Activated CD4-positive, alpha-beta T cell treated with anti-CD3 and anti-CD28 coated beads, Interleukin-2, Interleukin-6, amounts not matched to agents 100 ng/mL and 50 ng/mL, durations not matched to agents 16 hours and 8 hours (primary cell): ENCODE results near the gene PIWIL4.
A peak's percentile ranks its signal among the peaks of the same experiment; 100 is the strongest.

ENCODE experiments used
- DNase-seq: peaks from one replicate; pipeline ENCODE4 v3.0.0-alpha.2; 2020

Gene PIWIL4

DNA sequence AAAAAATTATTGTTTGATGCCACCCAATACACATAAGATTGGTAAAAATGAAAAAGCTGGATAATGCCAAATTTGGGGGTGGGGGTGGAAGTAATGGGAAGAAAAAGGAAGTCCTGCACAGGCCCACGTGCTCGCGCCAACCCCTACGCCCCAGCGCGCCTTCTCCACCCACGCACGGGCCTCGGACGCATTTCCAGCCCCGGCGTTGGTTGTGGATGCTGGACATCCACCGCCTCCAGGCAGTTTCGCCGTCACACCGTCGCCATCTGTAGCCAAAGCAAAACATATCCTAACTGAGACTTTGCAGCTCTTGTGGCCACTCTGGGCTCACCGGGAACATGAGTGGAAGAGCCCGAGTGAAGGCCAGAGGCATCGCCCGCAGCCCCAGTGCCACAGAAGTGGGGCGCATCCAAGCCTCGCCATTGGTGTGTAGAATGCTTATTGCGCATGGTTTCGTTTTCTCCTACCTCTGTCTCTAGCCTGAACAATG, at the start of gene PIWIL4:
Gene PIWIL4, plus strand, starts transcription at position 188 of the 490 bp plus-strand sequence. Its CDS starts 151 bp downstream, at position 339.
- DNase-seq, result no peak

GRCh38 chr11:94518300-94518699, 48.9 kb upstream of the PIWIL4 start:
- DNase-seq, result no peak

GRCh38 chr11:94519478-94520084, 47.6 kb upstream of the PIWIL4 start:
- peak; percentile 33 for DNase-seq

DNA sequence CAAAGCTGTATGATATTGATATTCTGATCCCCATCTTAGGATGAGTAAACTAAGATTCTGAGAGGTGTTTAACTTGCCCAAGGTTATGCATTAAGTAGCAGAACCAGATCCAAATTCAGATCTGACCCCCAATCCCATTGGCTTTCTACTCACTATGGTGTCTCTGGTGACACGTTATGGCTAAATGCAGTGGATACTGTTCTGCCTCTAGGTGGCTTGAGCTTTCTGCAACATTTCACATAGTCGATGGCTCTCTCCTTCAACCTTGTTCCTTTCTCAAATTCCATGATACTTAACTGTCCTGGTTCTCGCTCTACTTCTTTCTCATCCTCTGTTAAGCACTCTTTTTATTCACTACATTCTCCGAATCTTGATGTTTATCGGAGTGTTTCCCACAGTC, 45.5 kb upstream of the PIWIL4 start:
- DNase-seq, result no peak

DNA sequence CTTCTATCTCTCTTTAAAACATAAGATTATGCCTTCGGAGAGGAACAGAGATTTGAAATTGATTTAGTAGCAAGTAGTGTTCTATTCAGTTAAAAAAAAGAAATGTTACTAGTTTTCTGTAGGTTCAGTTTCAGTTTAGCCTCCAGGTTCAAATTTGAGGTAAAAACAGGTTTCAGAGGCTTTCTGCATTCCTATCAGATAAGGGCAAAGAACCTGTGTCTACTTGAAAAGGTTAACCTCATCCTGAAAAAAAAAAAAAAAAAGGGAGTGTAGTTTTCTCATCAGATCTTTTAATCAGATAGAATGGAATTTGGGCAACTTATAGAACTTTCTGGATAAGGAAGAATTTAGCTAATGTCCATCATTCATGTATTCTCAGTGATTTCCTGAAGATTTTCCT, 42.8 kb upstream of the PIWIL4 start:
- DNase-seq, result no peak

DNA sequence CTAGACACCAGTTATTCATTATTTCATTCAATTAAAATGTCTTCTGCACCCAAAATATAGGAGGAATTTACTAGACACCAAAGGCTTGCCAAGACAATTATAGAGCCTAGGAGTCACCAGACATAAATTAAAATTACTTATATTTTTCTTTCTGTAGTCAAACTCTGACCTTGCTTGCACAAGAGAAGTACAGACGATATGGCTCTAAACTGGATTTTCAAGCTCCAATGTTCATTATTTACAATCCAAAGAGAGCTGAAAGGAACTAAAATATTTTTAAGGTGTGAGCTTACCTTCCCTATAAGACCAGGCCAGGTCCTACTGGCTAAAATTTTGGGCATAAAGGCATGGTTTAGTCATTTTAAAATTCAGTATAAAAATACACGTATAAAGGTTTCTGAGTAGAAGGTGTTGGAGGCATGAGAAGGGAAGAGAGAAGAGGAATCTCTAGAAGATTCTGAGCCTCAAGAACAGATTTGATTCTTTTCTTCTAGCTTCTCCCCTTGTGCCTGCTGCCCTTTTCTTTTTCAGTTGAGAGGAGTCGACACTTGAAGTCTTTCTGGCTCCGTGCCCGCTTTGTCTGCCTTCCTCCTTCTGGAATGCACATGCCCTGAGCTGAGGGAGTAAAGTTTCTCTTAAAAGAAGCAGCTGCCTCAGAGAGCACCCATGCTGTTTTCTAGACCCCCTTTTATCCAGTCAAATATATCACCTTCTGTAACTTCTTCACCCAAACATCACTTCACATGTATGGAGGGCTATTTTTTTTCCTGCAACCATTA, 41.4 kb upstream of the PIWIL4 start:
- no peak for DNase-seq

DNA sequence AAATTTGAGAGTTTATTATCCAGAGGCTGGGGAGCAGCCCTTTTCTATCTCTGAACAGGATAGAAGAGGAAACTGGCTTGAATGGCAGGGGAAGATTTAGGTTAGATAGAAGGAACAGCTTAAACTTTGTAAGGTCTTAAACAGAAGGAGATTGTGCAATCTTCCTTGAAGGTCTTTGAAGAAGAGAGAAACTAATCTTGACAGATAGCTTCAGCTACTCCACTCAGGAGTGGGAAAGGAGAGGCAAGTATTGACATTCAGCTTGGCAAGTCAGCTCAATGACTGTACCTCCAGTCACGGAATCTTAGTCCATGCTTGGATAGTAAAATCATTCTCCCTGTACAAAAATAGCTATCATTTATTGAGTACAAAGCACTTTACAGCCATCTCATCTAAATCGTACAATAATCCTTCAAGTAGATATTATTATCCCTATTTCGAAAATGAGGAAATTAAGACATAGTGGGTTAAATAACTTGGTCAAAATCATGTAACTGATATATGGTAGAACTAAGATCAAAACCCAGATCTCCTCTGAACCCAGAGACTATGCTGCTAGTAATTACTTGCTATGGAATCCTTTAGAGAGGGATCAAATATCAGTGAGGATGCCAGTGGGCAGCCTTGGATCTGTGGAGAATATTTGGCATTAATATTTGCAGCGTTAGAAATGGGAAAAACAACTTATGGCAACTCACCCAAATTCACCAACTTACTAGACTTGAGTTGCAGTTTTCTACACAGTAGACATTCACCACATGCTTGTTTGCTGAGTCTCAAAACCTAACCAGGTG, 40.3 kb upstream of the PIWIL4 start:
- DNase-seq, result no peak

DNA sequence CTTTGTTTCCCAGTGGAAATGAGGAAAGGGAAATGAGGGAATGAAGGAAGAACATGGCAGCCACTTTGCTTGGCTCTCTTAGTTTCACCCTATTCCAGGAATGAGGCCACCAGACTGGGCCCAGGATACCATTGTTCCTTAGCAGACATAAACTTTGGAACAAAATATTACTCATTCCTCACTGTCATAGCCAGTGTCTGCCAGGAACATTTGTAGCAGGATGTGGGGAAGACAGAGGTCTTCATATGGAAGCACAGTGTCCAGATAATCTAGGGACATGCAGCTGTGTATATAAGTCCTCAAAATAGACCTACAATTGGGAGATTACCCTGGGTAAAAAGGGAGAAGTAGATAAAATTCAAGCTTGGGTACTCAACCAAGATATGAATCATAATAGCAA, 38.6 kb upstream of the PIWIL4 start:
- DNase-seq, result no peak

DNA sequence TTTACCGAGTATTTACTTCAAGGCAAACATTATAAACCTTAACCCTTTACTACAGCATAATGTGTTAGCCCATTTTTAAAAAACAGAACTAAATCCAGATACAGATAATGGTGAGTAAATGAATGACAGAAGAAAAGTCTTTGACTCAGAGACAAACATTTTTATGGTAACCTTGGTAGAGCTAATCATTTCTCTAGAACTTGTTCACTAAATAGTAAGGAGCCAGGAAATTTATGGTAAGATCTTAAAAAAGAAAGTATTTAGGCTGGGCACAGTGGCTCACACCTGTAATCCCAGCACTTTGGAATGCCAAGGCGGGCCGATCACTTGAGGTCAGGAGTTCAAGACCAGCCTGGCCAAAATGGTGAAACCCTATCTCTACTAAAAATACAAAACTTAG, 35.0 kb upstream of the PIWIL4 start:
- no peak for DNase-seq

DNA sequence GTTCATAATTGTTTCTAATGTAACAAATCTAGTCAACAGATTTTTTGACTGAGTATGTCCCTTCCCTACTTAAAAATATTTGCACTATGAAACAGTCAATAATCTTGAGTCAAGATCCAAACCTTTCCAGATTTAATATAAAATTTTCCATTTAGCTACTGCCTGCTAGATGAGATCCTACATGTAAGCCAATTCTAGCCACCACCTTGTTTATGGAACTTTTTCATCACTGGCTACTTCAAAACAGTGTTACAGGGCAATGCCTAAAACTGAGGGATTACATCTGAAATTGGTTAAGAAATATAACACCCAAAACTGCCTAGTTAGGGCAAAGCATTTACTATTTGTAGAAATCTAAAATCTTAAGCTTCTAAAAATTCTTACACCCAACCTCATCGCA, 34.0 kb upstream of the PIWIL4 start:
- no peak for DNase-seq

DNA sequence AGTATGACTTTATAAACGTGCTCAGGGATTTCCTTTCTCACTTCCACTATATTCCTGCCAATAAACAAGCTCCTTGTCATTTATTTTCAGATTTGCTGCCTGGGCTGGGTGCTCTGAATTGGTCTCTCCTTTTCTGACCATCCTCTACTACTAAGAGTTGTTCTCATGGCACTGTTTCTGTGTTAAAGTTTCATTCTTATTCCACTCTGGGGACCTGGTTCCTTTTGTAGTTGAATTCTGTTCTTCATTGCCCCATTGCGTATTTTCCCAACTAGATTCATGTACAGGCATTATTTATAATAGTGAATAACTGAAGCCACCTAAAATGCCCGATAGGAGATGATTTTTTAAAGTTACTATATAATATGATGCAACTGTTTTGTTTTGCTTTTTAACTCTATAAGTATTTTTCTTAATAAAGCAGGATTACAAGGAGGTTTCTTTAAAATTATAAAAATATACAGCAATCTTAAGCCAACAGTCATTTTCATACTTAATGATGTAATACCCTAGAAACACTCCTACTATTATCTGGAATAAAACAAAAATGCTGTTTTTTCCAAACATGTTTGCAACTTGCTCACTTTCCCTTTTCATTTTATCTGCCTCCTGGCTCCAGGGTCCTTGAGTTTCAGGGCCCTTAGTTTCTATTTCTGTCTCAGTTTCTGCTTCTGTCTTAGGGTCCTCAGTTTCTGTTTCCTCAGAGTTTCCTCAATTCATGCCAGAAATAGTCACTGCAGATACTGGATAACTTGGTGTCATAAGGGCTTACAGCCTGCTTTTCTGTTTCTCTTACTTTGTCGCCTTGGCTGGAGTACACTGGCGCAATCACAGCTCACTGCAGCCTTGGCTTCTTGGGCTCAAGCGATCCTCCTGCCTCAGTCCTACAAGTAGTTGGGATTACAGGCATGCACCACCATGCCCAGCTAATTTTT, 33.2 kb upstream of the PIWIL4 start:
- DNase-seq, result no peak

GRCh38 chr11:94536386-94536785, 30.8 kb upstream of the PIWIL4 start:
- no peak for DNase-seq

- no peak for DNase-seq
These were observed 30.1 kb upstream of the PIWIL4 start for GRCh38 chr11:94537031-94537600.

DNA sequence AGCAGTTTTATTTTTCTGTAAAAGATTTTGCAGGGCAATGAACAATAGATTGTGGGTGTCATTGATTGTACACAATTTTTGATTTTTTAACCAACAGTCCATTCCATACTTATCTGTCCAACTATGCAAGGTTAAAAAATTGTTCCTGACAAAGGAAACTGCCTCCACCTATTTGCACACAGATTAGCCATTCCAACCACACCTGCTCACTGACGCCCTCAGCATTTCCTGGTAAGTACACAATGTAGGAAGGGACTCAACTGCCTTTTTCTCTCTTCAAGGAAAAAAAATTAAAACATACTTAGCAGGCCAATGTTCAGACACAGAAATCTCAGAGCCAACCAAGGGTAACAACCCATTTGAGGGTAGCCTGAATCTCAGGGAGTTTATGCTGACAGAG, 27.7 kb upstream of the PIWIL4 start:
- DNase-seq, result no peak

DNA sequence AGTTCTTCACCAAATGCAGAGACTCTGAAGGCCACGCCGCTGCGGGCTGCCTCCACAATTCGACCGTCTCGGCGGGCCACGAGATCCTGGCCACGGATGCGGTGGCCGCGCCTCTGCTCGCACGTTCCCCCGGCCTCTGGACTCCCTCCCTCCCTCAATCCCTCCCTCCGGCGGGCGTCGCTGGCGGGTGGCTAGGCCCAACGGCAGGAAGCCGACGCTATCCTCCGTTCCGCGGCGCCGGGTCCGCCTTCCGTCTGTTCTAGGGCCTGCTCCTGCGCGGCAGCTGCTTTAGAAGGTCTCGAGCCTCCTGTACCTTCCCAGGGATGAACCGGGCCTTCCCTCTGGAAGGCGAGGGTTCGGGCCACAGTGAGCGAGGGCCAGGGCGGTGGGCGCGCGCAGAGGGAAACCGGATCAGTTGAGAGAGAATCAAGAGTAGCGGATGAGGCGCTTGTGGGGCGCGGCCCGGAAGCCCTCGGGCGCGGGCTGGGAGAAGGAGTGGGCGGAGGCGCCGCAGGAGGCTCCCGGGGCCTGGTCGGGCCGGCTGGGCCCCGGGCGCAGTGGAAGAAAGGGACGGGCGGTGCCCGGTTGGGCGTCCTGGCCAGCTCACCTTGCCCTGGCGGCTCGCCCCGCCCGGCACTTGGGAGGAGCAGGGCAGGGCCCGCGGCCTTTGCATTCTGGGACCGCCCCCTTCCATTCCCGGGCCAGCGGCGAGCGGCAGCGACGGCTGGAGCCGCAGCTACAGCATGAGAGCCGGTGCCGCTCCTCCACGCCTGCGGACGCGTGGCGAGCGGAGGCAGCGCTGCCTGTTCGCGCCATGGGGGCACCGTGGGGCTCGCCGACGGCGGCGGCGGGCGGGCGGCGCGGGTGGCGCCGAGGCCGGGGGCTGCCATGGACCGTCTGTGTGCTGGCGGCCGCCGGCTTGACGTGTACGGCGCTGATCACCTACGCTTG, 23.2 kb upstream of the PIWIL4 start, which contains the start of gene FUT4:
Gene FUT4, plus strand, starts transcription at position 227 of the 951 bp plus-strand sequence. Its CDS starts 213 bp downstream, at position 440.
- DNase-seq, result peak; percentile 87

- DNase-seq, result no peak
These were observed 22.4 kb upstream of the PIWIL4 start for GRCh38 chr11:94544646-94545263.

DNA sequence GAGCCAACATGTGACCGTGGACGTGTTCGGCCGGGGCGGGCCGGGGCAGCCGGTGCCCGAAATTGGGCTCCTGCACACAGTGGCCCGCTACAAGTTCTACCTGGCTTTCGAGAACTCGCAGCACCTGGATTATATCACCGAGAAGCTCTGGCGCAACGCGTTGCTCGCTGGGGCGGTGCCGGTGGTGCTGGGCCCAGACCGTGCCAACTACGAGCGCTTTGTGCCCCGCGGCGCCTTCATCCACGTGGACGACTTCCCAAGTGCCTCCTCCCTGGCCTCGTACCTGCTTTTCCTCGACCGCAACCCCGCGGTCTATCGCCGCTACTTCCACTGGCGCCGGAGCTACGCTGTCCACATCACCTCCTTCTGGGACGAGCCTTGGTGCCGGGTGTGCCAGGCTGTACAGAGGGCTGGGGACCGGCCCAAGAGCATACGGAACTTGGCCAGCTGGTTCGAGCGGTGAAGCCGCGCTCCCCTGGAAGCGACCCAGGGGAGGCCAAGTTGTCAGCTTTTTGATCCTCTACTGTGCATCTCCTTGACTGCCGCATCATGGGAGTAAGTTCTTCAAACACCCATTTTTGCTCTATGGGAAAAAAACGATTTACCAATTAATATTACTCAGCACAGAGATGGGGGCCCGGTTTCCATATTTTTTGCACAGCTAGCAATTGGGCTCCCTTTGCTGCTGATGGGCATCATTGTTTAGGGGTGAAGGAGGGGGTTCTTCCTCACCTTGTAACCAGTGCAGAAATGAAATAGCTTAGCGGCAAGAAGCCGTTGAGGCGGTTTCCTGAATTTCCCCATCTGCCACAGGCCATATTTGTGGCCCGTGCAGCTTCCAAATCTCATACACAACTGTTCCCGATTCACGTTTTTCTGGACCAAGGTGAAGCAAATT, 21.7 kb upstream of the PIWIL4 start:
- DNase-seq, result no peak

GRCh38 chr11:94546162-94546470, 21.1 kb upstream of the PIWIL4 start:
- no peak for DNase-seq

DNA sequence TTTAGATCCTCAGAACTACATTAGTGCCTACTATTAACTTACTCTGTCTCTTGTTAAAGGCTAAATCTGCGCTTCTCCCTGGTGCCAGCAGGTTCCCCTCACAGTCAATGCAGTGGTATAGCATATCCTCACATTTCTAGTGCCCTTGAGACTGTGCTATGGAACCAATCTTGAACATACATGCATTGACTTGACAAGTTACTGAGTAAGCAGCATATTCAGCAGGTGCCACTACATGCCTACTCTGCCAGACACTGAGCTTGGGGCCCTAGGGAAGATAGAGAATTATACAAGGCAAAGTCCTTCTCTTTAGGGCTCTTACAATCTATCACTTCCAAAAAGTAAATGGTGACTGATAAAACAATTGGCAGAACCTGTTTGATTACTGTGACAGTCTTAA, 20.3 kb upstream of the PIWIL4 start:
- no peak for DNase-seq
